HEK293 (cell line): ENCODE results near the gene PHF19.

ENCODE experiments used
- CTCF ChIA-PET: fragments of 350-600 bp; formaldehyde crosslinking; extraction: SDS; loops from one replicate; lab custom pipeline; 2021; ENCODE audit warnings: antibody characterized with exemption; lab: Yijun Ruan, JAX
- POLR2A ChIA-PET: fragments of 300-600 bp; formaldehyde crosslinking; extraction: SDS; loops from one replicate; lab custom pipeline; 2020; ENCODE audit warnings: antibody characterized with exemption, inconsistent platforms; lab: Yijun Ruan, JAX
- H3K27ac ChIP-seq: fragments of 200-500 bp; sonication (Bioruptor generic); 2 replicates; pipeline ENCODE4 v1.5.1; 2014; ENCODE audit warnings: low read depth, low read length, control low read depth, inconsistent platforms; ENCODE audit errors: extremely low read depth
- H3K36me3 ChIP-seq, 2 experiments: fragments of 200-500 bp in 1 of 2; sonication (Bioruptor generic) in 1 of 2; 1 replicate in 1 of 2; 2 replicates in 1 of 2; pipeline ENCODE4 v1.5.1; 2014 to 2017; ENCODE audit warnings: inconsistent platforms in 2 of 2, low read length in 2 of 2; ENCODE audit not compliant: control insufficient read depth in 2 of 2, insufficient read depth in 1 of 2
- H3K4me1 ChIP-seq: fragments of 200-500 bp; sonication (Bioruptor generic); 2 replicates; pipeline ENCODE4 v1.5.1; 2014; ENCODE audit warnings: mild to moderate bottlenecking, low read length, inconsistent platforms; ENCODE audit not compliant: control insufficient read depth, insufficient read depth
- H3K4me3 ChIP-seq: 2 replicates; pipeline ENCODE4 v1.5.1; 2011; ENCODE audit warnings: low read depth, mild to moderate bottlenecking, control low read depth, low read length, moderate library complexity
- H3K9me3 ChIP-seq: fragments of 200-500 bp; sonication (Bioruptor generic); 2 replicates; pipeline ENCODE4 v1.5.1; 2014; ENCODE audit warnings: low read depth, low read length, inconsistent platforms; ENCODE audit not compliant: control insufficient read depth, insufficient read depth
- MYNN ChIP-seq: fragments of 450-650 bp; formaldehyde crosslinking; IDR thresholded peaks from 2 replicates; pipeline ENCODE4 v1.5.1; 2016; ENCODE audit warnings: missing biosample characterization, missing genetic modification characterization, borderline replicate concordance
- SETDB1 ChIP-seq: IDR thresholded peaks from one replicate; pipeline ENCODE4 v1.6.1; 2017; ENCODE audit warnings: mild to moderate bottlenecking, low read length, moderate library complexity, mixed read lengths; ENCODE audit not compliant: insufficient read length
- SP7 ChIP-seq: fragments of 450-650 bp; formaldehyde crosslinking; IDR thresholded peaks from 2 replicates; pipeline ENCODE4 v1.5.1; 2016; ENCODE audit warnings: missing biosample characterization, missing genetic modification characterization
- ZBTB6 ChIP-seq: fragments of 450-650 bp; formaldehyde crosslinking; IDR thresholded peaks from 2 replicates; pipeline ENCODE4 v1.5.1; 2017; ENCODE audit warnings: missing biosample characterization, missing genetic modification characterization
- ZFP3 ChIP-seq: fragments of 450-650 bp; formaldehyde crosslinking; IDR thresholded peaks from 2 replicates; pipeline ENCODE4 v1.5.1; 2016; ENCODE audit warnings: low read depth, missing biosample characterization, missing genetic modification characterization
- ZNF114 ChIP-seq: fragments of 450-650 bp; formaldehyde crosslinking; IDR thresholded peaks from 2 replicates; pipeline ENCODE4 v1.5.0; 2017; ENCODE audit warnings: missing biosample characterization, missing genetic modification characterization
- ZNF24 ChIP-seq: fragments of 450-650 bp; formaldehyde crosslinking; IDR thresholded peaks from 2 replicates; pipeline ENCODE4 v1.5.1; 2016; ENCODE audit warnings: missing biosample characterization, missing genetic modification characterization
- ZNF266 ChIP-seq: fragments of 450-650 bp; formaldehyde crosslinking; IDR thresholded peaks from 2 replicates; pipeline ENCODE4 v1.5.1; 2016; ENCODE audit warnings: missing biosample characterization, missing genetic modification characterization, low read depth
- ZNF292 ChIP-seq: fragments of 450-650 bp; formaldehyde crosslinking; IDR thresholded peaks from 2 replicates; pipeline ENCODE4 v1.5.1; 2016; ENCODE audit warnings: low read depth, missing biosample characterization, missing genetic modification characterization, borderline replicate concordance
- ZNF362 ChIP-seq: fragments of 450-650 bp; formaldehyde crosslinking; IDR thresholded peaks from 2 replicates; pipeline ENCODE4 v1.5.1; 2016; ENCODE audit warnings: missing biosample characterization, missing genetic modification characterization
- ZNF514 ChIP-seq: fragments of 450-650 bp; formaldehyde crosslinking; IDR thresholded peaks from 2 replicates; pipeline ENCODE4 v1.5.1; 2016; ENCODE audit warnings: missing biosample characterization, missing genetic modification characterization
- ZNF558 ChIP-seq: fragments of 450-650 bp; formaldehyde crosslinking; IDR thresholded peaks from 2 replicates; pipeline ENCODE4 v1.5.1; 2016; ENCODE audit warnings: missing biosample characterization, missing genetic modification characterization

Gene PHF19

DNA sequence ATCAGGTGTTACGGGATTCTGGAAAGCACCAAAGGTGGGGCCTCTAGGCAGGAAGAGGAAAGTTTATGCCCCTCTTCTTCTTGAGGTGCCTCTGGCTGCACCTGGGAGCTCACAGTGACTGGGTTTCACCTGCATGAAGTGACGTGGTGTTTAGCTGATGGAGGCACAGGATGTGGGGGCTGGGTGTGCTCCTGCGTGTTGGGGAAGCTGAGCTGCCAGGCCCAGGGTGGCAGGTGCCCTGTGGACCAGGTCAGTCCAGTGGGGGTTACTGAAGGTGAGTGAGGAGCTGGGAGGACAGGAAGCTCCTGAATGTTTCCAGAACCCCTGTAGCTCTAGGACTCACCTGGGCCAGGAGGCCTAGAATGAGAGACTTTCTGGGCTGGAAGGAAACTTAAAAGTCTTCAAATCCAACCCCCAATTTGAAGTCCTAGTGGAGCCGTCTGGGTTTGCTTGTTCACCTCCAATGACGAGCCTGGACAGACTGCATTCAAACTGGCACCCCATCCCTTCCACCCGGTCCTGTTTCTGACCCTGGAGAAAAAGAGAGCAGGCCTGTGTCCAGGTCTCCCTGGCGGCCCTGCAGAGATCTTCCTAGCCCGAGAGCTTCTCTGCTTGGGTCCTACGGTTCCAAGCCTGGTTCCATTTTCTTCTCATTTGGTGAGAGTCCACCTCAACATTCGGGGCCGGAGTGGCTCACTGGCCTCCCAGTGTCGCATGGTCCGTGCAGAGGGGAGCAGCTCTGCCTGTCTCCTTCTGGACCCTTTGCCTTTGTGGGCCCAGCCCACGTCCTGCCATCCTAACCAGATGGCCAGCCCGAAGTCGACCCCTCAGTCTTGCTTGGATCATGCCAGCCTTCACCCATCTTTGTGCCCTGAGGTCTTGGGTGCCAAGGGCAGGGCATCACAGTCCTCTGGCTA, 27.3 kb upstream of the PHF19 start:
- no peak overlapping the region for H3K27ac ChIP-seq
- no peaks in the 10 kb centered on the region for H3K9me3 ChIP-seq
- H3K36me3 ChIP-seq, result no peaks in the 10 kb centered on the region
- TF ChIP-seq SP7 (tag by site-specific recombination) (no peak), ZNF24 (tag by site-specific recombination) (no peak), ZNF514 (tag by site-specific recombination) (no peak), ZNF558 (tag by site-specific recombination) (no peak), MYNN (tag by site-specific recombination) (no peak)
- no peak overlapping the region for H3K4me3 ChIP-seq
- ChIA-PET POLR2A (interaction anchor here (1.2 to 1.4 kb wide), 2 partner anchors 14 to 18 kb away, joined by 3 read pairs; no protein-coding TSS in a partner anchor), CTCF (interaction anchor here (0.5 kb wide), 1 partner anchor 29 kb away, joined by 4 read pairs; no protein-coding TSS in a partner anchor)
- no peaks in the 10 kb centered on the region for H3K4me1 ChIP-seq

GRCh38 chr9:120902569-120903535, 25.9 kb upstream of the PHF19 start:
- POLR2A ChIA-PET, result no interaction called here
- TF ChIP-seq ZNF266 (tag by site-specific recombination) (no peak), ZNF292 (tag by site-specific recombination) (no peak), SETDB1 (no peak), ZFP3 (tag by site-specific recombination) (no peak), ZNF114 (tag by site-specific recombination) (no peak)
- TF ChIP-seq, all 188 proteins: peak for 0
- no peak overlapping the region for H3K27ac ChIP-seq
- no peaks in the 10 kb centered on the region for H3K36me3 ChIP-seq
- H3K4me3 ChIP-seq, result no peak overlapping the region
- CTCF ChIA-PET, result interaction anchor here (1.8 kb wide), 1 partner anchor 33 kb away, joined by 4 read pairs; no protein-coding TSS in a partner anchor
- H3K4me1 ChIP-seq, result no peaks in the 10 kb centered on the region
- H3K9me3 ChIP-seq, result no peaks in the 10 kb centered on the region

DNA sequence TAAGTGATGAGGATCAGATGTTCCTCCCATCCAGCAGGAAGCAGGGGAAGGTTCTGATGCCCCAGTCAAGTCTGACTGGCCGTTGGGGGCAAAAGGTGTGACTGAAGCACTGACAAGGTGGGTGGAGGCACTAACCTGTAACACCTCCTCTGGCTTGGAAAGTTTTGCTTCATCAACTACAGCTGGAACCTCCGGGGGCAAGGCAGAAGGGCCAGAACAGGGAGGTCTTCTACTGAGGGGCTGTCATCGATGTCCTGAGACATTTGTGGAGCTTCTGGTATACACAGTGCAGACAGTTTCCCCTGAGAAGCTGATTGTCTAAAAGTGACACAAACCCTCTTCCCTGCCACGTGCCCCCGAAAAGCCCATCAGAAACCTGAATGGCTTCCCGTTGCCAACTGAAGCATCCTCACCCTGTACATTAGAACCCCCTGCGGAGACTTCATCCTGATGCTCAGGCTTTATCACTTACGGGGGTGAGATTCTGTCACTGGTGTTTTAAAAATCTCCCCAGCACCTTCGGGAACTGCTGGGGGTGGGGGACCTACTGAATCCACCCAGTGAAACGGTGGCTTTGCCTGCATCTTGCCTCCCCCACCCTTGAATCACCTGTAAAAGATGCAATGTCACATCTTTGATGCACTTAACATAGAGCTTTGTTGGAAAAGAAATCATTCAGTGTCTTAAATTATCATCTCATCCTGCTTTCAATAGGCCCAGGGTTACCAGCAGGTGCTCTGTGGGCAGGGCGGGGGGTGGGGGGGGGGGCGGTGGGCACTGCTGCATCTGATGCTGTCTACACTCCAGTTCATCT, 25.0 kb upstream of the PHF19 start:
- H3K4me1 ChIP-seq, result no peaks in the 10 kb centered on the region
- H3K36me3 ChIP-seq, result no peaks in the 10 kb centered on the region
- CTCF ChIA-PET, result interaction anchor here (1.8 kb wide), 1 partner anchor 34 kb away, joined by 4 read pairs; no protein-coding TSS in a partner anchor
- POLR2A ChIA-PET, result no interaction called here
- TF ChIP-seq ZNF362 (tag by site-specific recombination), result no peak
- no peak for TF ChIP-seq ZBTB6 (tag by site-specific recombination)
- no peak overlapping the region for H3K27ac ChIP-seq
- H3K9me3 ChIP-seq, result no peaks in the 10 kb centered on the region
- H3K4me3 ChIP-seq, result no peak overlapping the region
